GM19240 (cell line): ENCODE results near the gene VSTM1.

ENCODE experiments used
- DNase-seq: peaks from one replicate; pipeline ENCODE4 v3.0.0; 2011; ENCODE audit warnings: low spot score; ENCODE audit not compliant: insufficient read length

Gene VSTM1

DNA sequence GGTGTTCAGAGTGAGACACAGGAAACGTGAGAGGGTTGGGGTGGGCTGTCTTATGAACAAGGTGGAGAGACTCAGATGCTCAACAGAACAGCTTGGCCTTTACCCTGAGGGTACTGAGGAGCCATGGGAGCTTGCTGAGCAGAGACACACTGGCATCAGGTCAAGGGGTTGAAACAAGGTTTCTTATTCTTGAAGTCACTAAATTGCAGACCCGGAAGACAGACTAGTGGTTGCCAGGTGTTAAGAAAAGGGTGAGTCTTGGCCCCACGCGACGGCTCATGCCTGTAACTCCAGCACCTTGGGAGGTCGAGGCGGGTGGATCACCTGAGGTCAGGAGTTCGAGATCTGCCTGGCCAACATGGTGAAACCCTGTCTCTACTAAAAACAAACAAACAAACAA, 49.8 kb downstream of the VSTM1 start:
- DNase-seq, result no peak

- no peak for DNase-seq
These were observed 52.0 kb downstream of the VSTM1 start for GRCh38 chr19:54011507-54012211.

DNA sequence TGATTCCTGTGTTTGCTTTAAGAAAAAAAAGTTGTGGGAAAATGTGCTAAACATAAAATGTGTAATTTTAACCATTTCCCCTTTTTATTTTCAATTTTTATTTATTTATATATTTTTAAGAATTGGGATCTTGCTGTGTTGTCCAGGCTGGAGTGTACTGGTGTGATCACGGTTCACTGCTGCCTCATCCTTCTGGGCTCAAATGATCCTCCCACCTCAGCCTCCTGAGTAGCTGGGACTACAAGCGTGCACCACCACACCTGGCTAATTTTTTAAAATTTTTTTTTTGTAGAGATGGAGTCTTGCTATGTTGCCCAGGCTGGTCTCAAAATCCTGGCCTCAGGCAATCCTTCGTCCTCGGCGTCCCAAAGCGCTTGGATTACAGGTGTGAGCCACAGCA, 53.2 kb downstream of the VSTM1 start:
- no peak for DNase-seq

GRCh38 chr19:54009440-54009839, 54.3 kb downstream of the VSTM1 start:
- DNase-seq, result no peak

GRCh38 chr19:54002495-54003315, 61.0 kb downstream of the VSTM1 start:
- no peak for DNase-seq

- no peak for DNase-seq
These were observed 62.2 kb downstream of the VSTM1 start for GRCh38 chr19:54001496-54001895.

GRCh38 chr19:53999694-54000093, 64.0 kb downstream of the VSTM1 start:
- DNase-seq, result no peak

GRCh38 chr19:53998223-53998622, 65.5 kb downstream of the VSTM1 start:
- DNase-seq, result no peak

DNA sequence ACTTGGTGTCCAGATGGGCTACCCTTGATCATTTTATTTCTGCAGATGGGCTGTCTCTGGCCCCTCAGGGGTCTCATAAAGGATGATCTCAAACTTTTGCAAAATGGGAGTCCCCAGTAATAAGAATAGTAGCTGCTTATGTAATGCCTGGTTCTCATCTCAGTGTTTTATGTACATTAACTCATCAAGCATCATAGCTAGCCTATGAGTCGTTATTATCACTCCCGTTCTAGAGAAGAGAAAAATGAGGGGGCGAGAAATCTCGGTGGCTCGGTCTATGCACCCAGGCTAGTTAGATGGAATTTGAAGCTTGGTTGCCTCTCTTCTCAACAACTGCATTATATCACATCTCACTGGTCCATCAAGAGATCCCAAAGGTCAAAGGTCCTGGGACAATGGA, 68.9 kb downstream of the VSTM1 start:
- DNase-seq, result no peak

DNA sequence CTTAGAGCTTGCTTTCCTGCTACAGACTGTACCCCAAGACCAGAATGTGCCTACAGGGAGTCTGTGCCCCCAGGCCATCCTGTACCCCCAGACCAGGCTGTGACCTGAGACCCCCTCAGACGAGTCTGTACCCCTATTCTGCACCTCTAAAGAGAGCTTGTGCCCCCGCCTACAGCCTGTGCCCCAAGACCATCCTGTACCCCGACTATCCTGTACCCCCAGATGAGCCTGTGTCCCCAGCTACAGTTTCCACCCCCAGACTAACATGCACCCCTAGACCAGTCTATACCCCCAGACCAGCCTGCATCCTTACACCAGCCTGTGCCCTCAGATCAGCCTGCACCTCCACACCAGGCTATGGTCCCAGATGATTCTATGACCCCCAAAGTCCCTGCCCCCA, 70.2 kb downstream of the VSTM1 start:
- DNase-seq, result no peak

DNA sequence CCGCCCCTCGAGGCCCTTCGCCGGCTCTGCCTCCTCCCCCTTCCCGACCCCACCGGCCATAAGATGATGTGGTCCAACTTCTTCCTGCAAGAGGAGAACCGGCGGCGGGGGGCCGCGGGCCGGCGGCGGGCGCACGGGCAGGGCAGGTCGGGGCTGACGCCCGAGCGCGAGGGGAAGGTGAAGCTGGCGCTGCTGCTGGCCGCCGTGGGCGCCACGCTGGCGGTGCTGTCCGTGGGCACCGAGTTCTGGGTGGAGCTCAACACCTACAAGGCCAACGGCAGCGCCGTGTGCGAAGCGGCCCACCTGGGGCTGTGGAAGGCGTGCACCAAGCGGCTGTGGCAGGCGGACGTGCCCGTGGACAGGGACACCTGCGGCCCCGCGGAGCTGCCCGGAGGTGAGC, 70.9 kb downstream of the VSTM1 start:
- no peak for DNase-seq

DNA sequence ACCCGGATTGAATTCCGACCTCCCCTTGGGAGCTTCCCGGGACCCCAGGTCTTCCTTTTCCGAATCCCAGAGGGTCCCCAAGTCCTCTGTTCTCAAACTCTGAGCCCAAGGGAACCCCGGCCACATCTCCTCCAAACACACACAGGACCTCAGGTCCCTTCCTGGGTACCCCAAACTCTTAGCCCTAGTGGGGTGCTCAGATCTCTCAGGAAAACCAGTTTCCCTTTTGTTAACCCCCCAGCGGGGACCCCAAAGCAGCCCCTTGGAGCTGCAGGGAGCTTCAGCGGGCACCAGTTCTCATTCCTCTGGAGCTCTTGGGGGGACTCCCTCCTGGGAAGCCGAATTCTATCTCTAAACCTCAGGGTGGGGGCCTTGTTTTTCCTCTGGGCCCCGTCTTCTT, 71.5 kb downstream of the VSTM1 start:
- DNase-seq, result no peak

DNA sequence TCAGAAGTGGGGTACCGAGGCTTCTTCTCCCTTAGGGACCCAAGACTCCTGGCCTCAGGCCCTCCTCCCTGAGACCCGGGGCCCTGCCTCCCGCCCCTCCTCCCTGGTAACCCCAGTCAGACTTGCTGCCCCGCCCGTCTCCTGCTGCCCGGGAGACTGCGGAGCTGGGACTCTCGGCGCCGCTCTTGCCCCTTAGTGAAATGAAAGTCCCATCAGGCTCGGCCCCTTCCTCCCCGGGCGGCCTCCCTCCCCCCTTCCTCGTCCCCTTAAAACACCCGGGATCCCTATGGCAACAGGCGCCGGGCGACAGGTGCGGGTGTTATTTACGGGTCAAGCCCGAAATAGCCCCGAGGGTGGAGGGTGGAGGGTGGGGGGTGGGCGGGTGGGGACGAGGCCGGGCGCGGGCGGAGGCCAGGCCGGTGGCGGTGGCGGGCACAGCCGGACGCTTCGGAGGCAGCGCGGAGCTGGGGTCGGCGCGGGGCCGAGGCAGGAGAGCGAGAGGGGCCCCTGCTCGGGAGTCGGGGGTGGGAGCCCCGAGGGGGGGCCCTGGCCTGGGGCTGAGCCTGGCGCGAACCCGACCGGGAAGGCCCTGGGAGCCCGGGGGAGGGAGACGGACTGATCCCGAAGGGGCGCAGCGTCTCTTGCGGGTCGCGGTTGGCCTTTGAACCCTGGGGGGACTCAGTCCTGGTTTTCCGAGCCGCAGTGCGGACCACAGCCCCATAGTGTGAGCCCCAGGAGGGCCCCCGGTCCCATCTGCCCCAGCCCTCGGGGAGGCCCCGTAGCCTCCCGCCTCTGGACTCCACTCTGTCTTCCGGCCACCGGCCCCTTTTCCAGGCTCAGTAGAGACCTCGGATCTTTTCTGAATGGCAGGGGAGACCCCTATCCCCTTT, 72.2 kb downstream of the VSTM1 start, which contains the start of gene CACNG6:
Gene CACNG6, plus strand, starts transcription at position 414 of the 890 bp plus-strand sequence. CDS start 1,241 bp downstream, outside the sequence.
- DNase-seq, result no peak
